A549 (cell line): ENCODE data around the gene TMEM164.

Experiments used
- CTCF ChIP-seq: fragments of >200 bp; sonication (Bioruptor Twin); formaldehyde crosslinking; IDR thresholded peaks from 3 replicates; pipeline ENCODE4 v1.5.1; 2016
- E2F6 ChIP-seq: IDR thresholded peaks from 2 replicates; pipeline ENCODE4 v1.6.1; 2012; ENCODE audit warnings: low read depth, borderline replicate concordance
- ELK1 ChIP-seq: fragments of 150-350 bp; IDR thresholded peaks from 2 replicates; pipeline ENCODE4 v1.6.1; 2014; ENCODE audit warnings: low read depth, mild to moderate bottlenecking, low read length
- EP300 ChIP-seq, 2 experiments: fragments of >200 bp; sonication (Bioruptor Twin); formaldehyde crosslinking; IDR thresholded peaks; 2 replicates in 1 of 2; 3 replicates in 1 of 2; pipeline ENCODE4 v1.6.1; 2016 to 2017
- HOXB5 ChIP-seq: fragments of 250-450 bp; sonication (Bioruptor Pico); IDR thresholded peaks from 2 replicates; pipeline ENCODE4 v1.5.0; 2020; ENCODE audit warnings: mild to moderate bottlenecking, moderate library complexity
- POLR2A ChIP-seq: IDR thresholded peaks from 2 replicates; pipeline ENCODE4 v1.6.1; 2012; ENCODE audit warnings: mild to moderate bottlenecking, low read length
- SMC3 ChIP-seq: fragments of >200 bp; sonication (Bioruptor Twin); formaldehyde crosslinking; IDR thresholded peaks from 3 replicates; pipeline ENCODE4 v1.6.1; 2018; ENCODE audit warnings: inconsistent platforms
- TP53 ChIP-seq: fragments of 250-450 bp; sonication (Bioruptor Pico); IDR thresholded peaks from 2 replicates; pipeline ENCODE4 v1.5.0; 2021; ENCODE audit warnings: mild to moderate bottlenecking, moderate library complexity

- TF ChIP-seq HOXB5 (CRISPR knock-in tag), result no peak
- TF ChIP-seq CTCF, result no peak
- no peak for TF ChIP-seq EP300 (IDR thresholded peaks at IDR 0.05)
- TF ChIP-seq POLR2A, result no peak
- no peak for TF ChIP-seq TP53 (CRISPR knock-in tag)
- no peak for TF ChIP-seq SMC3
- TF ChIP-seq ELK1, result no peak
- no peak for TF ChIP-seq E2F6
Observed at GRCh38 chrX:110175146-110175545, 172.2 kb downstream of the TMEM164 start.
